Hepatocyte (in vitro differentiated cells): ENCODE results near the gene MYBPC3. TPM values are rescaled to one million over a fixed set of nuclear protein-coding genes. Genes with fewer than 3 reads are reported as not detected.

Experiments
- DNase-seq: peaks from one replicate; pipeline ENCODE4 v3.0.0-alpha.2; 2016; ENCODE audit warnings: low spot score
- H2AFZ ChIP-seq: fragments of 200-600 bp; sonication (generic); 2 replicates; pipeline ENCODE4 v1.6.0; 2016; ENCODE audit warnings: antibody characterized with exemption, mild to moderate bottlenecking
- H3K27ac ChIP-seq: fragments of 200-600 bp; sonication (generic); 2 replicates; pipeline ENCODE4 v1.5.1; 2016; ENCODE audit warnings: mild to moderate bottlenecking
- H3K27me3 ChIP-seq: fragments of 200-600 bp; sonication (generic); 2 replicates; pipeline ENCODE4 v1.6.1; 2016
- H3K36me3 ChIP-seq: fragments of 200-600 bp; sonication (generic); replicated peaks from 2 replicates; pipeline ENCODE4 v1.5.1; 2016; ENCODE audit warnings: low read depth; ENCODE audit not compliant: insufficient read depth
- H3K4me1 ChIP-seq: fragments of 200-600 bp; sonication (generic); 2 replicates; pipeline ENCODE4 v1.5.1; 2016; ENCODE audit warnings: mild to moderate bottlenecking, moderate library complexity; ENCODE audit not compliant: insufficient read depth
- H3K4me2 ChIP-seq: fragments of 200-600 bp; sonication (generic); 2 replicates; pipeline ENCODE4 v1.6.0; 2016
- H3K4me3 ChIP-seq: fragments of 200-600 bp; sonication (generic); 2 replicates; pipeline ENCODE4 v1.5.1; 2016; ENCODE audit warnings: mild to moderate bottlenecking
- H3K79me2 ChIP-seq: fragments of 200-600 bp; sonication (generic); 2 replicates; pipeline ENCODE4 v1.6.0; 2017; ENCODE audit warnings: mild to moderate bottlenecking
- H3K9me2 ChIP-seq: fragments of 200-600 bp; sonication (generic); replicated peaks from 2 replicates; pipeline ENCODE4 v1.6.0; 2017; ENCODE audit warnings: mild to moderate bottlenecking; ENCODE audit not compliant: insufficient read depth
- H3K9me3 ChIP-seq: fragments of 200-600 bp; sonication (generic); 2 replicates; pipeline ENCODE4 v1.5.1; 2016; ENCODE audit warnings: low read depth, mild to moderate bottlenecking
- H4K20me1 ChIP-seq: fragments of 200-600 bp; sonication (generic); 2 replicates; pipeline ENCODE4 v1.6.0; 2016; ENCODE audit warnings: mild to moderate bottlenecking; ENCODE audit not compliant: insufficient read depth, poor library complexity, severe bottlenecking
- CTCF ChIP-seq: fragments of 200-600 bp; sonication (generic); IDR thresholded peaks from 2 replicates; pipeline ENCODE4 v1.5.1; 2016; ENCODE audit warnings: antibody characterized with exemption, mild to moderate bottlenecking; ENCODE audit not compliant: poor library complexity
- EZH2 ChIP-seq: fragments of 200-600 bp; sonication (generic); IDR thresholded peaks from 2 replicates; pipeline ENCODE4 v1.6.1; 2016; ENCODE audit warnings: antibody characterized with exemption, mild to moderate bottlenecking, borderline replicate concordance
- EZH2phosphoT487 ChIP-seq: fragments of 200-600 bp; sonication (generic); IDR thresholded peaks from one replicate; pipeline ENCODE4 v1.6.1; 2018; ENCODE audit warnings: antibody characterized with exemption, mild to moderate bottlenecking, low read depth, moderate library complexity; ENCODE audit not compliant: unreplicated experiment, severe bottlenecking
- whole genome bisulfite sequencing: methylation state at CpG from one replicate; pipeline ENCODE4 v1.1.6; 2016; ENCODE audit warnings: low lambda C conversion rate; ENCODE audit errors: missing lambda C conversion rate; 5-methylcytosine and 5-hydroxymethylcytosine counted together
- polyA plus RNA-seq: library from polyadenylated mRNA; unstranded; fragments of >200 nt; fragmentation: Nextera tagmentation; extraction: Ambion mirVana; gene quantifications from 2 replicates; pipeline ENCODE4 v1.2.1, GENCODE V29; 2016
- total RNA-seq: library from RNA; depleted of rRNA; stranded (reverse); fragments of >200 nt; gene quantifications from 2 replicates; pipeline ENCODE4 v1.2.3, GENCODE V29; 2014

MYBPC3 gene
- total and polyA plus RNA-seq, 2 experiments from 2014 or later, result 0.51 to 1.4 TPM

- Histone ChIP-seq H3K4me3 (no peak overlapping the region), H3K4me2 (no peak overlapping the region), H2AFZ (no peak overlapping the region), H3K36me3 (no peaks in the 10 kb centered on the region), H3K9me2 (no peaks in the 10 kb centered on the region), H4K20me1 (no peaks in the 10 kb centered on the region), H3K9me3 (no peaks in the 10 kb centered on the region), H3K79me2 (no peaks in the 10 kb centered on the region), H3K27me3 (no peaks in the 10 kb centered on the region), H3K27ac (no peak overlapping the region), H3K4me1 (no peaks in the 10 kb centered on the region)
- 91% methylated on average over 11 of the region's 11 CpGs for WGBS
- TF ChIP-seq EZH2 (no peak), EZH2phosphoT487 (no peak), CTCF (no peak)
- no peak for DNase-seq
Observed at GRCh38 chr11:47391077-47391583, 38.6 kb upstream of the MYBPC3 start.

- no peaks in the 10 kb centered on the region for H3K9me3 ChIP-seq
- H3K36me3 ChIP-seq, result no peaks in the 10 kb centered on the region
- DNase-seq, result no peak
- H3K9me2 ChIP-seq, result no peaks in the 10 kb centered on the region
- no peak overlapping the region for H2AFZ ChIP-seq
- TF ChIP-seq CTCF, result no peak
- TF ChIP-seq EZH2, result no peak
- no peak for TF ChIP-seq EZH2phosphoT487
- H3K4me2 ChIP-seq, result no peak overlapping the region
- 88% methylated on average over 6 of the region's 6 CpGs for WGBS
- no peaks in the 10 kb centered on the region for H3K79me2 ChIP-seq
- H3K27ac ChIP-seq, result no peak overlapping the region
- no peaks in the 10 kb centered on the region for H3K4me1 ChIP-seq
- H3K27me3 ChIP-seq, result no peaks in the 10 kb centered on the region
- no peak overlapping the region for H3K4me3 ChIP-seq
- H4K20me1 ChIP-seq, result no peaks in the 10 kb centered on the region
Observed at GRCh38 chr11:47390422-47390760, 37.9 kb upstream of the MYBPC3 start.

- no peak overlapping the region for H3K4me3 ChIP-seq
- H4K20me1 ChIP-seq, result no peaks in the 10 kb centered on the region
- H3K27ac ChIP-seq, result no peak overlapping the region
- H3K9me3 ChIP-seq, result no peaks in the 10 kb centered on the region
- 94% methylated on average over 15 of the region's 17 CpGs for WGBS
- H2AFZ ChIP-seq, result no peak overlapping the region
- H3K9me2 ChIP-seq, result no peaks in the 10 kb centered on the region
- H3K4me2 ChIP-seq, result no peak overlapping the region
- no peak for DNase-seq
- no peaks in the 10 kb centered on the region for H3K27me3 ChIP-seq
- TF ChIP-seq EZH2 (no peak), CTCF (no peak), EZH2phosphoT487 (no peak)
- no peaks in the 10 kb centered on the region for H3K79me2 ChIP-seq
- no peaks in the 10 kb centered on the region for H3K36me3 ChIP-seq
- no peaks in the 10 kb centered on the region for H3K4me1 ChIP-seq
Observed at GRCh38 chr11:47389577-47390421, 37.3 kb upstream of the MYBPC3 start.
